ENCODE results near the gene MYBPC1.

DNA sequence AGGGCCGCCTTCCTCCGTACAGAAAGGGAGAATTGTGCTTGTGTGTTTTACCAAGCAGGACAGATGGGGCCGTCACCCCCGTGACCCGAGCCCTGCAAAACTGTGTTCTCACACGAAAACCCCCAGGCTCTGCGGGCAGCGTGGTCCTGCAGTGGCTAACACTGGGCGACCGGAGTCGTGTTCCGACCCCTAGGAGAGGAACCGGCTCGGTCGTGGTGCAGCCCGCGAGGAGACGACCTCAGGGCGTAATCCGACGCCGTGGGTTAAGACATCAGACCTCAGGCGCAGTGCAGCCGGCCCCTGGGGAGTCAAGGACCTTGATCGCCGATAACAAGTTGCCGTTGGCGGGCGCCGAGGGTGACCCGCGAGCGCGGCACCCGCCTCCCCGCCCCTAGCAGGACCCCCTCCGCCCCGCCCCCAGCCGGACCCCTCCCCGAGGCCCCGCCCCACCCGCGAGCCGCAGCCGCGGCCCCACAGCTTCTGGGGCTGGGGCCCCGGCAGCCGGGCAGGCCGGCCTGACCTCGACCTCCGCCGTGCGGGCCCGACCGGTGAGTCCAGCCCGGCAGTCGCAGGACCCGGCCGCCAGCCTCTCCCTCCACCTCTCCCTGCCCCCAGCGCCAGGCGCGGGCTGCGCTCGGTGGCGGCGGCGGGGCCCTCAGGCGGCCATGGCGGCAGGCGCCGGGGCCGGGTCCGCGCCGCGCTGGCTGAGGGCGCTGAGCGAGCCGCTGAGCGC is 102.6 kb downstream of the MYBPC1 start, which contains the start of gene CHPT1:
- TF ChIP-seq CTCF (conservative IDR thresholded peaks at IDR 0.05; ENCODE audit: low read depth, low read length), result no peak
- no peak for TF ChIP-seq EZH2 (IDR thresholded peaks at IDR 0.05; ENCODE audit: low read length, unreplicated experiment)
- no peak for TF ChIP-seq EZH2phosphoT487 (IDR thresholded peaks at IDR 0.05; ENCODE audit: borderline replicate concordance, low read length)
